GM12872 (cell line): ENCODE data around the gene OXCT1.

Source experiments
- CTCF ChIP-seq: IDR thresholded peaks from 3 replicates; pipeline ENCODE4 v1.5.1; 2011; ENCODE audit warnings: low read depth, mild to moderate bottlenecking, low read length, moderate library complexity; ENCODE audit not compliant: insufficient read depth

OXCT1 gene

GRCh38 chr5:41708604-41708940, 161.7 kb downstream of the OXCT1 start:
- no peak for TF ChIP-seq CTCF

GRCh38 chr5:41707853-41708603, 162.2 kb downstream of the OXCT1 start:
- TF ChIP-seq CTCF: peak; percentile 56

- peak; percentile 65 for TF ChIP-seq CTCF
Measured at GRCh38 chr5:41695920-41696582, 174.2 kb downstream of the OXCT1 start.

GRCh38 chr5:41686767-41687166, 183.5 kb downstream of the OXCT1 start:
- TF ChIP-seq CTCF: no peak

- no peak for TF ChIP-seq CTCF
Measured at GRCh38 chr5:41686191-41686590, 184.0 kb downstream of the OXCT1 start.

- no peak for TF ChIP-seq CTCF
Measured at GRCh38 chr5:41683181-41683580, 187.0 kb downstream of the OXCT1 start.

- TF ChIP-seq CTCF: no peak
Measured at GRCh38 chr5:41682641-41683040, 187.6 kb downstream of the OXCT1 start.
